HG03460 (cell line): ENCODE data around the gene F2.
"Not testable (repeated sequence)": the region's sequence is repeated elsewhere in the genome, so short reads cannot be mapped to it uniquely, and the experiment has no call there.

Experiments
- ATAC-seq: cut with Tn5 transposase; IDR thresholded peaks from one replicate; pipeline ENCODE4 v1.9.1; 2021; ENCODE audit not compliant: unreplicated experiment

Gene F2

GRCh38 chr11:46719048-46719542 is at the start of gene F2:
Gene F2 (plus strand): TSS chr11:46719213. CDS start chr11:46719236, 23 bp downstream.
- no peak for ATAC-seq

DNA sequence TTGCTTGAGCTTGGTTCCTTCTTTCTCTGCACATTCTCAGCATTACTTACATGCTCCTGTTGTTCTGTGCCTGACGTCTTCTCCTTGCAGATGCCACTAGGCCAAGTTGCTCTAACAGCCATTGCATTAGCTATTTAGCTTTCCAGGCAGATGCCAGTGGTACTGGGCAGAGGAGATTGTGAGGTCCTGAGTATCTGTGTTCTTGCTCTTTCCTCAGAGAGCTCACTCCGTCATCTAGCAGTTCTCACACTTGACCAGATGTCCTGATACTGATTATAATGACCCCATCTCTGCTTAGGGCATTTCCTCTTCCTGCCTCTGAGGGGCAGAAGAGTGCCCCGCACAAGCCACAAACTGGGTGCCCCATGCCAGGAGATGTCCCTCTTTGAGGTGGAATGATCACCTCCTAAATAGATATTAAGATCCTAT is 49.3 kb upstream of the F2 start:
- no peak for ATAC-seq

DNA sequence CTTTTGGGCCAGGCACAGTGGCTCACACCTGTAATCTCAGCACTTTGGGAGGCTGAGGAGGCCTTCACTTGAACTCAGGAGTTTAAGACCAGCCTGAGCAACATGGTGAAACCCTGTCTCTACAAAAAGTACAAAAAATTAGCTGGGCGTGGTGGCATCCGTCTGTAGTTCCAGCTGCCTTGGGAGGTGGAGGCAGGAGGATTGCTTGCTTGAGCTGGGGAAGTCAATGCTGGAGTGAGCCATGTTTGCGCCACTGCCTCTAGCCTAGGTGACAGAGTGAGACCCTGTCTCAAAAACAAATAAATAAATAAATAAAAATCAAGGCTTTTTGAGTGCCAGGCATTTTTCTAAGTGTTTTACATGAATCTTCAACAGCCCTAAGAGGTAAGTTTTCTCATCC is 48.5 kb upstream of the F2 start:
- not testable (repeated sequence) for ATAC-seq

GRCh38 chr11:46671958-46672315 is 47.1 kb upstream of the F2 start:
- ATAC-seq: no peak

- no peak for ATAC-seq
Measured at GRCh38 chr11:46672381-46672839, 46.6 kb upstream of the F2 start.

- ATAC-seq: no peak
Measured at GRCh38 chr11:46673713-46674462, 45.1 kb upstream of the F2 start.

DNA sequence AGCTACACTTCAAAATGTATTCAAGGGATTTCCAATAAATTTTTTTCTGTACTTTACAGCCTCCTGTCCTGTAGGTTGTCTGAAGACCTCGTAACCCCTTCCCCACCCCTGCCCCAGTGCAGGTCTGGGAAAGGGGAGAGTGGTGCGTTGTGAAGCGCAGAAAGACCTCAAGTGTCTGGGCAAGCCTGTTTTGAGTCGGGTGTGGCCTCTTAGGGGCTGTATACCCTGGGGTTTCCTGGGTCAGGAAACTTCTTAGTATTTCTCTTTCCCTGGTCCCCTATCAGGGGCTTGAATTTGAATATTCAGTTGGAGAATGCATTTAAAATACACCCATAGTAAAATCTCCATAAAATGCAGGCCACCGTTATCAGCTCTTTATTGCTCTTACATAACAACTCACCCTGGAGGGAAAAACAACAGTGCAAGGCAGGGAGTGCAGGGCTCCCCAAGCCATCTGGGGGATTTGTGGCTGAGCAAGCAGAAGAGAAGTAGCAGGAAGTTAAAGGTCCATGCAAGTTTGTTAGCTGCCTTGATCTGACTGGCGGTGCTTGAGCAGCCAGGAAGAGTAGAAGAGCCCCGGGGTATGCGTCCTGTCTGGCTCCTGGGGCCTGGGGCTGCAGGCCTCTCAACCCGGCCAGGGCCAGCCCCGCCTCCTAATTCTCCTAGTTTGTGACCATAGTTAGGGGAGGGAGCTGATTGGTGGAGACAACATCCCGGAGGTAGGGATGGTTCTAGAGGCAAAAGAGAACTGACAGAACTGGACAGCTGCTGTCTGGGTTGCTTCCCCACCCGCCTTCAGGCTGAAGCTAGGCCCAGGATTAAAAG is 44.3 kb upstream of the F2 start:
- ATAC-seq: no peak

DNA sequence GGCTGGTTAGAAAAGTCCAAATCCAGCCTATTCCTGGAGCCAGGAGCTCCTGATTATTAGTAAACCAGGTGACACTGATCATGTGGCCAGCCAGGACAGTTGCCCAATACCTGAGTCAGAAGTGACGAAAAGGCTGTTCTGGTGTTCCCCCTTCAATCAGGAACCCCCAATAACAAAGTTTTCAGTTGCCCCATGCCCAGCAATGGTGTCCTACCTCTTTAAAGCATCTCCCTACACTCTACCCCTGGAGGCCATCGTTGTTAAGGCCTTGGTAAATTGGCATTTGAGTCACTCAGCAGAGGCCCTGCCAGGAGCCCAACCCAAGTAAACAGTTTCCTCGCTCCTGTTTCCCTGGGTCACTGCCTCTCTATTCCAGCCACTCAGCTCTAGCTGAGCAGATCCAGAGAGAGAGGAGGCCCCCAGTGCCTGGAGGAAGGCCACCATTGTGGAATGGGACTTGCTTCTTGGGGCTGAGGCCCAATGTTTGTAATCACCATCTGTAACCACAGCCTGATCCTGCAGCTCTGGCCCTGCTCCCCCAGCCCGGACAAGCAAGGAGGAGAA is 43.6 kb upstream of the F2 start:
- no peak for ATAC-seq

GRCh38 chr11:46675949-46676348 is 43.1 kb upstream of the F2 start:
- no peak for ATAC-seq

DNA sequence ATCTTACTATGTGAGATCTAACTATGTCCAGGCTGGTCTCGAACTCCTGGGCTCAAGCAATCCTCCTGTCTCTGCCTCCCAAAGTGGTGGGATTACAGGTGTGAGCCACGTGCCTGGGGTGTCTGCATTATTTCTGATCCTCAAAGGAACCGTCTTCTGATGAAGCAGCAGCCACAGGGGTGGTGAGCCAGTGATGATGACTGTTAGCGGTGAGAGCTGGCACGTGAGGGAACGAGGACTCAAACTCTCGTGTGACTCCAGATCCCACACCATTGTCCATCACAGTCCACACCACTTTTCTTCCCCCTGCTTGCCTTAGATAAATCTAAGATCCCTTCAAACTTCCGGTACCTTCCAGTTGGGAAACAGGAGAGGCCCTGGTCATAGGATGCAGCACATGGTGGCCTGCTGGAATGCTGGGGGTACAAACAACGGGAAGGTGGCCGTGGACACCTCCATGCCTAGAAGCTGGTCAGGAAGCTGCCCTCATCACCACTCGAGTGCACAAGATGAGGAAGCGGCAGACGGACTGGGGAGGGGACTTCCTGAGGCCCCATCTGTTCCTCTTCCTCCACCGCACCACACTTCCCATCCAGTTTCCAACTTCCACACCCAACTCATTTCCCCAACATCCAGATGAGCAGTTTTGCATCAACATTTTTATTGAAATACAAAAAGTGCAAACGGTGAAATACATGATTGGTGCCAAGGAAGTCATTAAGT is 42.4 kb upstream of the F2 start:
- ATAC-seq: no peak

DNA sequence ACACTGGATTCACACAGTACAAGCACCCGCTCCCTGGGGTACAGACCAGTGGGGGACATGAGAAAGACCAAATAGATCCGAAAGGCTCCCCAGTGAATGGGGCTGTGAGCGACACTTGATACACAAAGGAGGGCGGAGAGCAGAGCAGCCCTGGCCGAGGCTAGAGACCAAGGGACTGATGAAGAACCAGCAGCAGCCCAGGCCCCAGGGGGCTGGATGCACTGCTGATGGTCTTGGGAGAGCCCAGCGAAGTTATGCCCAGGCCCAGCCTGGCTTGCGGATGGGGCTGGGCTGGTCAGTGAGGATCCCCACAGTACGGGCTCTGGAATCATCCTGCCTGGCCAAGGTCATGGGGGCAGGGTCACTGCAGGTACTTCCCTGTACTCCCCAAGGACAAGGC is 41.8 kb upstream of the F2 start:
- no peak for ATAC-seq

- ATAC-seq: no peak
Measured at GRCh38 chr11:46677991-46678740, 40.8 kb upstream of the F2 start.

GRCh38 chr11:46678741-46679130 is 40.3 kb upstream of the F2 start:
- no peak for ATAC-seq

GRCh38 chr11:46679241-46680163 is 39.5 kb upstream of the F2 start:
- no peak for ATAC-seq

GRCh38 chr11:46680164-46680760 is 38.8 kb upstream of the F2 start:
- no peak for ATAC-seq

DNA sequence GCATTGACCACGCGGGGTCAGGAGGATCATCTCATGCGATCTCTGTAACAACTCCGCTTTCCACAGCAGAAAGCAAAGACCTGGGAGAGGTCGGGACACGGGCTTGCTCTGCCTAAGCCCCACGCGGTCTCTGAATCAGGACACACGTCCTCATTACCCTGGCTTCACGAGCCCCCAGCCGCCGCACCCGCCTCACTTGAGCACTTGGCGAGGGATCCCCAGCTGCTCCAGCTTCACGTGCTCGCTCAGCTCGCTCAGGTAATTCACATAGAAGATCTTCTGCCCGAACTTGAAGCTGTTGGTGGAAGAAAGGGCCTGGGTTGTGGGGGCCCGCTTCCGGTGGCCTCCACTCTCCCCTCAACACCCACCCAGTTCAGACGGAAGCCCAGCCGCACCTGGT is 38.2 kb upstream of the F2 start:
- ATAC-seq: no peak

DNA sequence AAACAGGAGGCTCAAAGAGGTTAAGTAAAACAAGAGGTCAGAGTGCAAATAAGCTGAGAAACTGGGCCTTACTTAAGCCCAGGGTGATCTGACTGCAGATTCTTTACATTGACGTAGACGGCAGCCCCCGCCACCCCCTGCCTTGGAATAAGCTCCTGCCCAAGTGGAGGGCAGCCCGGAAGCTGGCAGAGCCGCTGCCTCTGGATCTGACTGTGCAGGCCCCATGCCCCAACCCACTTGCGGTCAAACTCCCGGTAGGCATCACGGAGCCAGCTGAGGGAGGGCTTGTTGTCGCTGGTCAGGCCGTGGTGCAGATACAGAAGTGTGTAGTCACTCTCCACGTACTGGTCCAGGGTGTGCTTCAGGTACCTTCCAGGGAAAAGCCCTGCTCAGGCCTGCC is 37.2 kb upstream of the F2 start:
- no peak for ATAC-seq

DNA sequence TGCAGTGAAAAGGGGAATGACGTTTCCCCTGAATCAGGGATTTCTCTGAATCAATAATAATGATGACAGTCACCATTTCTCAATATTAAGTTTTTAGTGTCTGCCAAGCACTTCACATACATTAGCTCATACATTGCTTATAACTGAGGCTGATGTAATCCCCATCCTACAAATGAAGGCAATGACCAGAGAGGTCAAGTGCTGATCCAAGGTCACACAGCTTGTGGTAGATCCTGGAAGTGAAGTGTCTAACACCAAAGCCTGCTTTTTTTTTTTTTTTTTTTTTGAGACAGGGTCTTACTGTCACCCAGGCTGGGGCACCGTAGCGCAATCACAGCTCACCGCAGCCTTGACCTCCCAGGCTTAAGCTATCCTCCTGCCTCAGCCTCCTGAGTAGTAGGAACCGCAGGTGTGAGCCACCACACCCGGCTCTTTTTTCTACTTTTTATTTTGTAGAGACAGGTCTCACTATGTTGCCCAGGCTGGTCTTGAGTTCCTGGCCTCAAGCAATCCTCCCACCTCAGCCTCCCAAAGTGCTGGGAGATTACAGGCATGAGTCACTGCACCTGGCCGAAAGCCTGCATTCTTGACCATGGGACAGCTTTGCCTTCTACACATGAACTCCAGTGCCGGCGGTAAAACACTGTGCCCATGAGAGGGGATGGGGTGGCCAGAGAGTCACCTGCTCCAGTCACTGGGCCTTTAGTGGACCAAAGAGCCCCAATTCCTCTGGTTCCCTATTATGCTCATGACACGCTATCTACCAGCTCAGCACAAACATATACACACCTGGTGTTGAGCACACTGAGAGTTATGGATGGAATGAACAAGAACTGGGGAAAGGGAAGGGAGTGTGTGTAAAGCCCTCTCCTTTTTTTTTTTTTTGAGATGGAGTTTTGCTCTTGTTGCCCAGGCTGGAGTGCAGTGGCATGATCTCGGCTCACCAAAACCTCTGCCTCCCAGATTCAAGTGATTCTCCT is 36.0 kb upstream of the F2 start:
- ATAC-seq: no peak
